GM19395 (cell line): ENCODE results near the gene IL1RAPL2.
"Not testable (repeated sequence)": the region's sequence is repeated elsewhere in the genome, so short reads cannot be mapped to it uniquely, and the experiment has no call there.

Experiments
- ATAC-seq: cut with Tn5 transposase; IDR thresholded peaks from one replicate; pipeline ENCODE4 v1.9.1; 2021; ENCODE audit warnings: mild to moderate bottlenecking, moderate library complexity; ENCODE audit not compliant: unreplicated experiment

Gene IL1RAPL2

GRCh38 chrX:105006103-105006502 lies 440.1 kb downstream of the IL1RAPL2 start:
- no peak for ATAC-seq

- no peak for ATAC-seq
These were observed 441.0 kb downstream of the IL1RAPL2 start for GRCh38 chrX:105006996-105007395.

DNA sequence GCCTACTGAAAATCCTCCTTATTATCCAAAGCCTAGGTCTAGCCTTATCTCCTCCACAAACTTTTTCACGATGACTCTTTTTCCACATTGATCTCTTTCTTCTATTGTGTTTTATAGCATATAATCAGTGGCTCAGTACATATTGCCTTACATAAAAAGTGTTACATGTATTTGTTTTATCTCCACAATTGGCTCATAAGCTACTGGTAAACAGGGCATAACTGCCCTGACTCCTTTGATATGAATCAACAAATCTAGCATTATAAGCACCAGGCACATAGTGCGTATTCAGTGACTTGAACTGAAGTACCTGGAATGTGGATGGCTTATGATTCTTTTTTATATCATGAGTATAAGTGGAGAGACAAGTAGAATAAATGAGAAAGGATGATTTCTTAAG lies 447.7 kb downstream of the IL1RAPL2 start:
- ATAC-seq = no peak

DNA sequence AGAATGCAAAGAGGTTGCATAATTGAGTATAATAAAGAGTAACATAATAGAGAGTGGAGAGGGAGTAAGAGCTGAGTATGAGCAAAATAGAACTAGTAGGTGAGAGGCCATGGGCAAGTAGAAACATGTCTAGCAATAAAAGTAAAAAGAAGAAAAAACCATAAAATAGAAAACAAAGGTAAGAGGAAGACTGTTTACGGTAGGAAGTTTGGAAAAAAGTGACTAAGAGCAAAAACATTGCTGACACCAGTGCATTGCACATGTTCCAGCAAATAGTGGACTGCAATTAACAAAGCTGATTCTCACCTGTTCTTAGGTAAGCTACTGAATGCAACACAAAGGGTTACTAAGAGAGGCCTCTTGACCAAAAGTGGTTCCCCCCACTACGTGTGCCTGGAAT lies 451.6 kb downstream of the IL1RAPL2 start:
- no peak for ATAC-seq

DNA sequence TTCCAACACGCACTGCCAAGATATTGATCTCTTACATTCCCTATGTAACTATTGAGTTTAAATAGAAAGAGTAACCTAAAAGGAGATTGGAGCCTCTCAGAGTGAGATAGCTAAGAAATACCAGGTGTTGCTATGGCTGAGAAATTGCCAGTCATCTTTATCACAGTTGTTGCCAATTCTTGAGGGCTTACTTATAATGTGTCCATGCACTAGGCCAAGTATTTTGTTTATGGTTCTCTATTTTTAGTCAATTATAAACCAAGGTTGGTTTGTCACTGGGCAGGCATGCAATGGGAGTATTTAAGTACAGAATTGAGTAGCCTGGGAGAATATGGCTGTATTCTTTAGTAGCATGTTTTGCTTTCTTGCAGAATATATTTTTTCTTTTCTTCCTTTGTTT lies 452.9 kb downstream of the IL1RAPL2 start:
- no peak for ATAC-seq

GRCh38 chrX:105028962-105029361 lies 463.0 kb downstream of the IL1RAPL2 start:
- not testable (repeated sequence) for ATAC-seq

DNA sequence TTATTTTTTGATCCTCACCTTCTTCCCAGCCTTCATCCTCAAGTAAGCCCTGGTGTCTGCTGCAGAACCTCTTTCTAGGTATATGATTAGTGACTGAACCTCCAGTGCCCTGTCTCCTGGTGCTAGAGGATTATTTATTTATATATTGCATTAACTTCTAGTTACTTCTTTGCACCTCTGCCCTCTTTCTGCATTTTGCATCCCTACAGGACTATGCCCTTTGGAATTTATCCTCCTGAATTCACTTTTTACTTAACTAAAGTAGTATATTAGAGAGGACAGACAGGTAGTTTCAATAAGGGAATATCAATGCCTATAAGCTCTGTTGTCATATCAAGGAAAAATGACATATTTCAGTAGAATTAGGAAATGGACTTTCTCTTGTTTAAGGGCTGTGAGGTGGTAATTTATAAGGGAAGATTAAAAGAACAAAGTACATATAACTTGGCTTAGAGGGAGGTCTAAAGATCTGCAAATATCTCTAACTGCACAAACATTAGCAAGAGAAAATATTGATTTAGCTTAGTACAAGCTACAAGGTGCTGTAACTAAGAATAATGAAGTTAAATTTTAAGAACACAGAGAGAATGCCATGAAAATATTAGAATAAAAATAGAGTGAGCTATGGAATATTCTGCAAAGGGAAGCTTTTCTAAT lies 472.8 kb downstream of the IL1RAPL2 start:
- ATAC-seq = no peak

GRCh38 chrX:105050921-105051320 lies 484.9 kb downstream of the IL1RAPL2 start:
- ATAC-seq = no peak

DNA sequence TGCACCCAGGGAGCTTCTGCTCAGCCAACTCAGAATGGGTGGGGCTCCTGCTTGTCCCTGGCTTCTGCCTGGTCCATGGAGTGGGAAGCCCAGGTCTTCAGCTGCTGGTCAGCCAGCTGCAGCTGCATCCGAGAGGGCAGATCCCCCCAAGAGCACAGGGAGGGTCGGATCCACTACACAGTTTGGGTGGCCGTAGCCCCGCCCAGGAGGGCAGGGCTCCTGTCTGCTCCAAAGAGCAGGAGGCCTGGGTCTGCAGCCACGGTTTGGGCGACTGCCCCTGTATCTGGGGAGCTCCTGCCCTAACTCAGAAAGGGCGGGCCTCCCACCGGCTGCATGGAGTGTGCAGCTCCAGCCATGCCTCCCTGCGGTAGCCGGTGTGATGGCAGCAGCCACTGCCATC lies 485.4 kb downstream of the IL1RAPL2 start:
- ATAC-seq = no peak

- ATAC-seq = no peak
These were observed 486.9 kb downstream of the IL1RAPL2 start for GRCh38 chrX:105052926-105053325.

DNA sequence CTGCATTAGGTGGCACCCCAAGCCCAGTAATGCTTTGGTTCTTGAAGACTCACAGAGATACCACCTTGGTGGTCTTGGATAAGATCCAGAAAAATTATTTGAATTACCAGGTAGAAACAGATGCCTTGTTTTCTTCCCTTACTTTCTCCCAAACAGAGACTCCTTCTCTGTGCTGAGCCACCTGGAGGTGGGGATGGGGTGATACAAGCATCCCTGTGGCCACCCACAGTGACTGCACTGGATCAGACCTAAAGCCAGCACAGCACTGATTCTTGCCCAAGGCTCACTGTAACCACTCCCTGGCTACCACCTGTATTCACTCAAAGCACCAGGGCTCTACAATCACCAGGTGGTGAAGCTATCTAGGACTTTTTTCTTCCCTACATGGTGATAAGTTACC lies 497.7 kb downstream of the IL1RAPL2 start:
- ATAC-seq = no peak

DNA sequence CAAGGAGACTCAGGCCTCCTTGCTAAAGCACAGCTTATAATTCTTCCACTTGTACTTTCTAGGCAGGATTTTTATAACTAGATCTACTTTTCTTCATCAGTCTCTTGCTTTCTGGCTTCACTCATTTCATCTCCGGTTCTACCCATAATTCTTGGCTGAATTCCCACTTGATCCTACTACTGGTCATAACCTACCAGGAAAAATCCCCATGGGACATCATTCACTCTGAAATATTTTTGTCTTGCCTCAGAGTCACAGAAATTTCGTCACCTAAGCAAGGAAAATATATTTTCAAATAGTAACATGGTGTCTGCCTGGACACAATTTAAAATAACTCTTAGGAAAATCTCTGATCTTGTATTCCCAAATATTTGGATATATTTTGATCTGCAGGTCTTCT lies 532.2 kb downstream of the IL1RAPL2 start:
- ATAC-seq = no peak

DNA sequence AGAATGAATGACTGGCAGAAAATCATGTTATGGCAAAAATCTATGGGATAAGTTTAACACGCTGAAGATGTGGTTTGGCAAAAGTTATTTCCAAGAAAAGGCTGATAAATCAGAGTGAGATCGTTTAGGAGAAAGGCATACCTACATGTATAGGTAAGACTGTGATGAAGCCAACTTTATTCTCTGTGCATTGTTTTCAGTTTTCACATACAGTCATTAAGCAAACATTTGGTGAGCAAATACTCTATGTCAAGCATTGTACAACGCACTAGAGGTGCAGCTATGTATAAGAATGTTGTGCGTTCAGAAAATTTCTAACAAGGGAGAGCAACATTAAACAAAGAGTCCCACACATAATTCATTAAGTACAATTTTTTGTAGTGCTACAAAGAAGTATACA lies 532.8 kb downstream of the IL1RAPL2 start:
- no peak for ATAC-seq

DNA sequence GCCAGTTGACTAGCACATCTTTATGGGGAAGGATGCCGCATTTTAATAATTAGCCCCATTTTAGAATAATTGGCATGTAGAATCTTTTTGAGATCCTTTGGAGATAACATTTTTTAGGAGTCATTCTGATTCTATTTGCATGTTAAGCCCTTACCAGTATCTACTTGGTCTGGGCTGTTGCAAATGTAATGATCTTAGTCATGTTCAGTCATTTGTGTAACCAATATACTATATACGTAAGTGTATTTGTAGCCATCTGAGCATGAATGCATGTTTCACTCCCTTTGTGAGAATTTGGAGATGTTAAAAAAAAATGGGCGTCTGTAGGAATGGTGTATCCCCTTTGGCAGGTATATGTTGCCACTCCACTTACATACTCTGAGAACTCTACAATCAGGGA lies 535.4 kb downstream of the IL1RAPL2 start:
- no peak for ATAC-seq

DNA sequence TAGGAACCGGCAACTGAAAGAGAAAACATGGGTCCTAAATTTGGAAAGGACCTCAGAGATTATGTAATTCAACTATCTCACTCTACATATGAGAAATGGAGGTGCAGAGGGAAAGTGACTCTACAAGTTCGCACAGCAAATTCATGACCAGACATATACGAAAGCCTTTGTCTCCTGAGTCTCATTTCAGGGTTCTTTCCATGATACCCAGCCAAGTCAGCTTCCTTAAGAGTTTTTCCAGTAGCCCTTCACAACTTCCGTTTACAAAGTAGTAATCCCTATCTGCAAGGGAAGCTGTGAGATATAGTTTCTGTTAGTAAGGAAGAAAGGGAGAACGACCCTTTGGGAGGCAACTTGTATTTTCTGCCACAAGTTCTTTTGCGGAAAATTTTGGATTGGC lies 543.9 kb downstream of the IL1RAPL2 start:
- ATAC-seq = no peak

DNA sequence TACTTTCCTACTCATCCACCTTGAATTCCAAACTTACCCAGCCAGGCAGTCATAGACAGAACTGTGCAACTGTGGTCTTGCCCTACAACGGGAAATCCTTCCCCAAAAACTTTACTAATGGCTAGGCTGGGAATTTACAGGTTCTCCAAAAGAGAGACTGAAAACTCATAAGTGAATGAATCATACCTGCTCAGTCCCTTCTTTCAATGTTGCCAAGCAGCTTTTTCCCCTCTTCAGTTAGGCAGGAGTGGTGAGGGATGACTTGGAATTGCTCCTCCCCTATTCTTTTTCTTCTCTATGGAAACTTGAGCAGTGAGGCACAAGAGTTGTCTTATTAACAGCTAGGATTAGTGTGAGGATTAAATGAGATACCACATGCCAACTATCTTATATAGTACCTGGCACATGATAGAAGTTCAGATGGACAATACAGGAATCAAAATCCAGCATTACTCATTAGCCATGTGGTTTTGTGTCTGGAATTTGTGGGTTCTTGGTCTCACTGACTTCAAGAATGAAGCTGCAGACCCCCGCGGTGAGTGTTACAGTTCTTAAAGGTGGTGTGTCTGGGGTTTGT lies 548.6 kb downstream of the IL1RAPL2 start:
- no peak for ATAC-seq

- not testable (repeated sequence) for ATAC-seq
These were observed 549.8 kb downstream of the IL1RAPL2 start for GRCh38 chrX:105115596-105116320.

- ATAC-seq = no peak
These were observed 550.5 kb downstream of the IL1RAPL2 start for GRCh38 chrX:105116486-105116885.

DNA sequence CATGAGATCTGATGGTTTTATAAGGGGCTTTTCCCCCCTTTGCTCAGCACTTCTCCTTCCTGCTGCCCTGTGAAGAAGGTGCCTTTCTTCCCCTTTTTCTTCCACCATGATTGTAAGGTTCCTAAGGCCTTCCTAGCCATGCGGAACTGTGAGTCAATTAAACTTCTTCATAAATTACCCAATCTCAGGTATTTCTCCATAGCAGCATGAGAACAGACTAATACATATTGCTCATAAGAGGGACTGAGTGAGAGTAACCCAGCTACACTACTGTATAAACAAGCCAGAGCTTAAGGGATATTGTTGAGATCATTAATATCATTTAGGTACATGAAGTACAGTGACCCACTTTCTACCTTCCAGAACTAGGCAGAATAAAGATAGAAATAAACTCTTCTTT lies 551.6 kb downstream of the IL1RAPL2 start:
- no peak for ATAC-seq

DNA sequence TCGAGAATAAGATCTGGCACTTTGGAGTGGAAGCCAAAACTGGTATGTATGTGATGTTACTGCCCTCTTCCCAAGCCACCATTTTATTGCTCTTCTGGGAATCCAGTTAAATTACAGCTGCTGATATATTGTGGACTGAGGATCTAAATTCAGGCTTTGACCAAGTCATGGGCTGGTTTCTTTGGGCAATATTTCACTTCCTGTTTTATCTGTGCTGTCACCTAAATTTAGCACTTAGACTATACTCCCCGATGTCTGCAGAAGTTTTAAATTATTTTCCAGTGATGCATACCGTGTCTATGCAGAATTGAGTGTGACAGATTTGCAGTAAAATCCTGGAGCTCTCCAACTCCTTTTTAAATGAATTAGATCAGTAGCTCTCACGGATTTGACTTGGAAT lies 554.5 kb downstream of the IL1RAPL2 start:
- ATAC-seq = no peak

DNA sequence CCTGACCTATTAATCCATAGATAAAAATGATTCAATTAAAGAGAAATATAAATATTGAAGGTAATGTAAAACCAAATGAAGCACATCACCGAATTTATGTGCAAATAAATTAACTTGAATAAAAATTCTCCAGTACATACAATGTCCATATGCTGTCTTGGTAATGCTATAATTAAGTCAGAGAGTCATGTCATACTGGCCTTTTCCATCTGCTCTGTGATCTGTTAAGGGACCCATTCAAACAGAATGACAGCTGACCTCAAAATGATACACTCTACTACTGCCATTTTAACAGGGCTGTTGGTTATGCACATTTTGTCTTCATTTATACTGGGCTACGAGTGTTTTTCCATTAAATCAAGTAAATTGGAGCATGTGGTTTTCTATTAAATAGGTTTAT lies 555.2 kb downstream of the IL1RAPL2 start:
- ATAC-seq = no peak

- no peak for ATAC-seq
These were observed 560.2 kb downstream of the IL1RAPL2 start for GRCh38 chrX:105126201-105126600.
